BE2C (cell line): Measurements from ENCODE around the gene FNBP1L.
"Not testable (repeated sequence)": the region's sequence is repeated elsewhere in the genome, so short reads cannot be mapped to it uniquely, and the experiment has no call there.

Experiments
- DNase-seq: peaks from one replicate; pipeline ENCODE4 v3.0.0-alpha.2; 2020
- H3K27me3 ChIP-seq: fragments of 250-450 bp; sonication (Bioruptor Pico); 2 replicates; pipeline ENCODE4 v1.5.1; 2020; ENCODE audit warnings: mild to moderate bottlenecking
- H3K36me3 ChIP-seq: fragments of 250-450 bp; sonication (Bioruptor Pico); 2 replicates; pipeline ENCODE4 v1.5.1; 2020; ENCODE audit warnings: mild to moderate bottlenecking
- H3K4me1 ChIP-seq: fragments of 250-450 bp; sonication (Bioruptor Pico); 2 replicates; pipeline ENCODE4 v1.5.1; 2020
- H3K4me3 ChIP-seq: 2 replicates; pipeline ENCODE4 v1.5.1; 2011; ENCODE audit warnings: low read depth, low read length
- H3K9me3 ChIP-seq: fragments of 250-450 bp; sonication (Bioruptor Pico); 2 replicates; pipeline ENCODE4 v1.5.1; 2020
- TF ChIP-seq, protein P1 (sequence below): IDR thresholded peaks from 2 replicates; pipeline ENCODE4 v1.5.1; 2012; ENCODE audit warnings: mild to moderate bottlenecking, low read depth, low read length

FNBP1L gene

DNA sequence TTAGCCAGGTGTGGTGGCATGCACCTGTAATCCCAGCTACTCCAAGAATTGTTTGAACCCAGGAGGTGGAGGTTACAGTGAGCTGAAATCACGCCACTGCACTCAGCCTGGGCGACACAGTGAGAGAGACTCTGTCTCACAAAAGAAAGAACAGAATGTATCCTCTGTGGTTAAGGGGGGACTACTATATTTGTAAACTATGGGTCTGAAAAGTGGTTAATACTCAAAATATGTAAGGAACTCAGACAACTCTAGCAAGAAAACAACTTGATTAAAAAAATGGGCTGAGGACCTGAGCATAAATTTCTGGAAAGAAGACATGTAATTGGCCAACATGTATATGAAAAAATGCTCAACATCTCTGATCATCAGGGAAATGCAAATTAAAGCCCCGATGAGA, 11.2 kb downstream of the FNBP1L start:
- no peaks in the 10 kb centered on the region for H3K4me1 ChIP-seq
- H3K36me3 ChIP-seq = no peaks in the 10 kb centered on the region
- H3K27me3 ChIP-seq = no peaks in the 10 kb centered on the region
- DNase-seq = no peak
- H3K9me3 ChIP-seq = no peaks in the 10 kb centered on the region
- H3K4me3 ChIP-seq = no peak overlapping the region
- TF ChIP-seq, protein P1, sequence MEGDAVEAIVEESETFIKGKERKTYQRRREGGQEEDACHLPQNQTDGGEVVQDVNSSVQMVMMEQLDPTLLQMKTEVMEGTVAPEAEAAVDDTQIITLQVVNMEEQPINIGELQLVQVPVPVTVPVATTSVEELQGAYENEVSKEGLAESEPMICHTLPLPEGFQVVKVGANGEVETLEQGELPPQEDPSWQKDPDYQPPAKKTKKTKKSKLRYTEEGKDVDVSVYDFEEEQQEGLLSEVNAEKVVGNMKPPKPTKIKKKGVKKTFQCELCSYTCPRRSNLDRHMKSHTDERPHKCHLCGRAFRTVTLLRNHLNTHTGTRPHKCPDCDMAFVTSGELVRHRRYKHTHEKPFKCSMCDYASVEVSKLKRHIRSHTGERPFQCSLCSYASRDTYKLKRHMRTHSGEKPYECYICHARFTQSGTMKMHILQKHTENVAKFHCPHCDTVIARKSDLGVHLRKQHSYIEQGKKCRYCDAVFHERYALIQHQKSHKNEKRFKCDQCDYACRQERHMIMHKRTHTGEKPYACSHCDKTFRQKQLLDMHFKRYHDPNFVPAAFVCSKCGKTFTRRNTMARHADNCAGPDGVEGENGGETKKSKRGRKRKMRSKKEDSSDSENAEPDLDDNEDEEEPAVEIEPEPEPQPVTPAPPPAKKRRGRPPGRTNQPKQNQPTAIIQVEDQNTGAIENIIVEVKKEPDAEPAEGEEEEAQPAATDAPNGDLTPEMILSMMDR = no peak

DNA sequence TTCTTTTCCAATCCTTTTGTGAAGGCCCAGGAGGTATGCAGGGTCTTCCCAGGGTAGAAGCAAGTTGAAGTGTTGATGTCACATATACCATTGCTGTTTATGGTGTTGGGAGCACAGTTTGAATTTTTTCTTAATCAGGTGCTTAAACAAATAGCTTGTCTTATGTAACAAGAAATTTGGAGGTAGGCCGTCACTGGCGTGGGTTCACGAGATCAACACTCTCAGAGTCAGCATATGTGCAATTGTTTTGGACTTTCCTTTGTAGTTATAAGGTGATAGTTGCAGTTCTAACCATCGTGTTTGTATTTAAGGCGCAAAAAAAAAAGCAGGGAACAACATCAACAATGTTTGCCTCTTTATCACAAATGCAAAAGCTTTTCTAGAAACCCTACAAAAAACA, 13.3 kb downstream of the FNBP1L start:
- Histone ChIP-seq H3K27me3 (no peaks in the 10 kb centered on the region), H3K36me3 (no peaks in the 10 kb centered on the region), H3K4me3 (no peak overlapping the region), H3K4me1 (no peaks in the 10 kb centered on the region), H3K9me3 (no peaks in the 10 kb centered on the region)
- DNase-seq = no peak
- TF ChIP-seq, protein P1 = no peak

DNA sequence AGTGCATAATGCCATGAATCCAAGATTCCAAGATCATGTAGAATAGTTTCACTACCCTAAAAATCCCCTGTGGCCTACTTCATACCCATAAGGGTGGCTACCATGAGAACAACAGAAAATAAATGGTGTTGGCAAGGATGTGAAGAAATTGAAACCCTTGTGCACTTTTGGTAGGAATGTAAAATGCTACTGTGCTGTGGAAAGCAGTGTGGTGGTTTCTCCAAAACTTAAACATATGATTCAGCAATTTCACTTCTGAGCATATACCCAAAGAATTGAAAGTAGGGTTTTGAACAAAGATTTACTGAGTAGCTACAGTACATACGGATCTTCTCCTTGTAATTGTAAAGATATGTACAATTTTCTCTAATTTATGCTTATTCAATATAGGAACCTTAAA, 16.0 kb downstream of the FNBP1L start:
- H3K4me1 ChIP-seq = no peaks in the 10 kb centered on the region
- H3K9me3 ChIP-seq = no peaks in the 10 kb centered on the region
- no peak for DNase-seq
- no peaks in the 10 kb centered on the region for H3K36me3 ChIP-seq
- H3K4me3 ChIP-seq = no peak overlapping the region
- TF ChIP-seq, protein P1 = no peak
- H3K27me3 ChIP-seq = no peaks in the 10 kb centered on the region

DNA sequence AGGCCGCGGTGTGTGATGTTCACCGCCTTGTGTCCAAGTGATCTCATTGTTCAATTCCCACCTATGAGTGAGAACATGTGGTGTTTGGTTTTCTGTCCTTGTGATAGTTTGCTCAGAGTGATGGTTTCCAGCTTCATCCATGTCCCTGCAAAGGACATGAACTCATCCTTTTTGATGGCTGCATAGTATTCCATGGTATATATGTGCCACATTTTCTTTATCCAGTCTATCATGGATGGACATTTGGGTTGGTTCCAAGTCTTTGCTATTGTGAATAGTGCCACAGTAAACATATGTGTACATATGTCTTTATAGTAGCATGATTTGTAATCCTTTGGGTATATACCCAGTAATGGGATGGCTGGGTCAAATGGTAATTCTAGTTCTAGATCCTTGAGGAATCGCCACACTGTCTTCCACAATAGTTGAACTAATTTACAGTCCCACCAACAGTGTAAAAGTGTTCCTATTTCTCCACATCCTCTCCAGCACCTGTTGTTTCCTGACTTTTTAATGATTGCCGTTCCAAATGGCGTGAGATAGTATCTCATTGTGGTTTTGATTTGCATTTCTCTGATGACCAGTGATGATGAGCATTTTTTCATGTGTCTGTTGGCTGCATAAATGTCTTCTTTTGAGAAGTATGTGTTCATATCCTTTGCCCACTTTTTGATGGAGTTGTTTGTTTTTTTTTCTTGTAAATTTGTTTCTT, 17.6 kb downstream of the FNBP1L start:
- H3K4me3 ChIP-seq, DNase-seq, H3K4me1 ChIP-seq, H3K9me3 ChIP-seq, H3K27me3 ChIP-seq, H3K36me3 ChIP-seq: not testable (repeated sequence)

DNA sequence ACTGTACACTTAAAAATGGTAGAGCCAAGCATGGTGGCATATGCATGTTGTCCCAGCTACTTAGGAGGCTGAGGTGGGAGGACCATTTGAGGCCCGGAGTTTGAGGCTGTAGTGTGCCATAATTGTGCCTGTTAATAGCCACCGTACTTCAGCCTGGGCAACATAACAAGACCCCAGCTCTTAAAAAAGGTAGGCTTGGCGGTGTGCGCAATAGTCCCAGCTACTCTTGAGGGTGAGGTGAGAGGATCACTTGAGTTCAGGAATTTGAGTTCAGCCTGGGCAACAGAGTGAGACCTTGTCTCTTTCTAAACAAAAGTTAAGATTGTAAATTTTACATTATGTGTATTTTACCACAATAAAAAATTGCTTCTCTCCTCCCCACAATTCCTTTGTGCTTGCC, 19.7 kb downstream of the FNBP1L start:
- no peaks in the 10 kb centered on the region for H3K36me3 ChIP-seq
- H3K4me1 ChIP-seq = no peaks in the 10 kb centered on the region
- H3K9me3 ChIP-seq = no peaks in the 10 kb centered on the region
- H3K27me3 ChIP-seq = no peaks in the 10 kb centered on the region
- no peak overlapping the region for H3K4me3 ChIP-seq
- no peak for DNase-seq
- TF ChIP-seq, protein P1 = no peak

DNA sequence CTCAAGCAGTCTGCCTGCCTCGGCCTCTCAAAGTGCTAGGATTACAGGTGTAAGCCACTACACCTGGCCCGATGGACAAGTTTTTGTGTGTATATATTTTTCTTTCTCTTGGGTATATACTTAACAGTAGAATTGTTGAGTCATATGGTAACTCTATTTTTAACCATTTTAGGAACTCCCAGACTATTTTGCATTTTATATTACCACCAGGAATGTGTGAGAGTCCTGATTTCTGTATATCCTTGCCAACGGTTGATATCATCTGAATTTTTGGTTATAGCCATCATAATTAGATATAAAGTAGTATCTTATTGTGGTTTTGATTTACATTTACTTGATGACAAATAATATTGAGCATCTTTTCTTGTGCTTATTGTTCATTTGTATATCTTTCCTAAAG, 20.7 kb downstream of the FNBP1L start:
- no peaks in the 10 kb centered on the region for H3K4me1 ChIP-seq
- TF ChIP-seq, protein P1 = no peak
- no peak overlapping the region for H3K4me3 ChIP-seq
- H3K27me3 ChIP-seq = no peaks in the 10 kb centered on the region
- no peaks in the 10 kb centered on the region for H3K9me3 ChIP-seq
- DNase-seq = no peak
- H3K36me3 ChIP-seq = no peaks in the 10 kb centered on the region

DNA sequence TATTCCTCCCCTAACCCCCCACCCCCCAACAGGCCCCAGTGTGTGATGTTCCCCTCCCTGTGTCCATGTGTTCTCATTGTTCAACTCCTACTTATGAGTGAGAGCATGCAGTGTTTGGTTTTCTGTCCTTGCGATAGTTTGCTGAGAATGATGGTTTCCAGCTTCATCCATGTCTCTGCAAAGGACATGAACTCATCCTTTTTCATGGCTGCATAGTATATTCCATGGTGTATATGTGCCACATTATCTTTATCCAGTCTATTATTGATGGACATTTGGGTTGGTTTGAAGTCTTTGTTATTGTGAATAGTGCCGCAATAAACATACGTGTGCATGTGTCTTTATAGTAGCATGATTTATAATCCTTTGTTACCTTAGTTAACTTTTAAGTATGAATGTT, 21.3 kb downstream of the FNBP1L start:
- not testable (repeated sequence) for H3K36me3 ChIP-seq, H3K4me3 ChIP-seq, H3K9me3 ChIP-seq, DNase-seq, H3K4me1 ChIP-seq, H3K27me3 ChIP-seq
